Measurements from ENCODE around the gene NAA80. TPM values are rescaled to one million over a fixed set of nuclear protein-coding genes. Genes with fewer than 3 reads are reported as not detected.
A peak's percentile ranks its signal among the peaks of the same experiment; 100 is the strongest.

NAA80 gene
- total RNA-seq, 1 donor from 2014 or later, result 38.8 TPM

- Histone ChIP-seq H3K9me3 (no peaks in the 10 kb centered on the region), H3K4me3 (no peak overlapping the region), H3K27ac (no peak overlapping the region), H3K36me3 (peaks cover 0 to 14% of the 10 kb centered on the region in 2 donors), H3K4me1 (peaks cover 6 to 32% of the 10 kb centered on the region in 2 donors), H3K27me3 (no peaks in the 10 kb centered on the region)
- DNase-seq (ENCODE audit: low spot score in 2 of 2), result no peak
- TF ChIP-seq CTCF (IDR thresholded peaks at IDR 0.05), result no peak
- intact Hi-C loops (cut with DNase I), result no loop called here
These were observed 4.5 kb downstream of the NAA80 start for GRCh38 chr3:50294492-50295403.

GRCh38 chr3:50294089-50294488 lies 5.1 kb downstream of the NAA80 start:
- no peaks in the 10 kb centered on the region for H3K27me3 ChIP-seq
- no peak for TF ChIP-seq CTCF (IDR thresholded peaks at IDR 0.05)
- H3K4me1 ChIP-seq, result peaks cover 6 to 32% of the 10 kb centered on the region in 2 donors
- no peak overlapping the region for H3K4me3 ChIP-seq
- DNase-seq (ENCODE audit: low spot score in 2 of 2), result no peak
- no peaks in the 10 kb centered on the region for H3K9me3 ChIP-seq
- intact Hi-C loops (cut with DNase I), result no loop called here
- peak overlapping the region in 1 of 2 donors; percentile 84 for H3K27ac ChIP-seq
- peaks cover 5 to 20% of the 10 kb centered on the region in 2 donors for H3K36me3 ChIP-seq

GRCh38 chr3:50293079-50293801 lies 6.0 kb downstream of the NAA80 start:
- H3K36me3 ChIP-seq, result peaks cover 12 to 29% of the 10 kb centered on the region in 2 donors
- peak overlapping the region; percentile 84 to 89 for H3K27ac ChIP-seq
- DNase-seq (ENCODE audit: low spot score in 2 of 2), result peak in 1 of 2 donors; percentile 62
- H3K4me3 ChIP-seq, result peak overlapping the region; percentile 82 to 84
- intact Hi-C loops (cut with DNase I), result no loop called here
- no peaks in the 10 kb centered on the region for H3K27me3 ChIP-seq
- H3K4me1 ChIP-seq, result peaks cover under 1 to 25% of the 10 kb centered on the region in 2 donors
- no peaks in the 10 kb centered on the region for H3K9me3 ChIP-seq
- no peak for TF ChIP-seq CTCF (IDR thresholded peaks at IDR 0.05)

GRCh38 chr3:50292159-50293078 lies 6.8 kb downstream of the NAA80 start, which contains the start of gene IFRD2:
IFRD2 (minus strand) TSS chr3:50292429; CDS start chr3:50292274, 155 bp downstream.
- Histone ChIP-seq H3K27ac (peak within 1 kb of the TSS; percentile 85 to 89), H3K9me3 (no peaks in the 10 kb centered on the region), H3K4me1 (peaks cover 0 to 21% of the 10 kb centered on the region in 2 donors), H3K27me3 (no peaks in the 10 kb centered on the region), H3K4me3 (peak within 1 kb of the TSS; percentile 82 to 84), H3K36me3 (peaks cover 20 to 37% of the 10 kb centered on the region in 2 donors)
- peak; percentile 93 to 98 for DNase-seq (ENCODE audit: low spot score in 2 of 2)
- no peak for TF ChIP-seq CTCF (IDR thresholded peaks at IDR 0.05)
- intact Hi-C loops (cut with DNase I), result no loop called here

GRCh38 chr3:50290161-50290641 lies 9.0 kb downstream of the NAA80 start:
- DNase-seq (ENCODE audit: low spot score in 2 of 2), result peak in 1 of 2 donors; percentile 63
- no peaks in the 10 kb centered on the region for H3K27me3 ChIP-seq
- peaks cover 25 to 35% of the 10 kb centered on the region in 2 donors for H3K36me3 ChIP-seq
- no peaks in the 10 kb centered on the region for H3K9me3 ChIP-seq
- no peak overlapping the region for H3K4me3 ChIP-seq
- intact Hi-C loops (cut with DNase I), result no loop called here
- no peak overlapping the region for H3K27ac ChIP-seq
- TF ChIP-seq CTCF (IDR thresholded peaks at IDR 0.05), result no peak
- H3K4me1 ChIP-seq, result peaks cover 0 to 21% of the 10 kb centered on the region in 2 donors
